Smooth muscle cell (in vitro differentiated cells): Measurements from ENCODE around the gene SLC2A5. TPM values are rescaled to one million over a fixed set of nuclear protein-coding genes. Genes with fewer than 3 reads are reported as not detected.
A peak's percentile ranks its signal among the peaks of the same experiment; 100 is the strongest.

ENCODE experiments used
- DNase-seq: peaks from one replicate; lab custom pipeline; 2025; ENCODE audit not compliant: unreplicated experiment; lab: John Stamatoyannopoulos, UW
- H2AFZ ChIP-seq: fragments of 200-600 bp; sonication (generic); 2 replicates; pipeline ENCODE4 v1.6.0; 2016; ENCODE audit warnings: antibody characterized with exemption, low read depth, mild to moderate bottlenecking
- H3F3A ChIP-seq: fragments of 200-600 bp; sonication (generic); 2 replicates; pipeline ENCODE4 v1.6.0; 2017; ENCODE audit warnings: antibody characterized with exemption, low read depth
- H3K27ac ChIP-seq: fragments of 200-600 bp; sonication (generic); 2 replicates; pipeline ENCODE4 v1.5.1; 2016; ENCODE audit warnings: low read depth, mild to moderate bottlenecking
- H3K27me3 ChIP-seq: fragments of 200-600 bp; sonication (generic); 2 replicates; pipeline ENCODE4 v1.6.1; 2016; ENCODE audit warnings: low read depth, mild to moderate bottlenecking
- H3K36me3 ChIP-seq: fragments of 200-600 bp; sonication (generic); 2 replicates; pipeline ENCODE4 v1.5.1; 2016; ENCODE audit warnings: low read depth
- H3K4me1 ChIP-seq: fragments of 200-600 bp; sonication (generic); 2 replicates; pipeline ENCODE4 v1.5.1; 2016; ENCODE audit warnings: low read depth
- H3K4me2 ChIP-seq: fragments of 200-600 bp; sonication (generic); 2 replicates; pipeline ENCODE4 v1.6.0; 2016; ENCODE audit warnings: mild to moderate bottlenecking
- H3K4me3 ChIP-seq: fragments of 200-600 bp; sonication (generic); 2 replicates; pipeline ENCODE4 v1.5.1; 2016; ENCODE audit warnings: mild to moderate bottlenecking
- H3K79me2 ChIP-seq: fragments of 200-600 bp; sonication (generic); 2 replicates; pipeline ENCODE4 v1.6.0; 2016; ENCODE audit warnings: low read depth, mild to moderate bottlenecking
- H3K9ac ChIP-seq: fragments of 200-600 bp; sonication (generic); 2 replicates; pipeline ENCODE4 v1.6.0; 2016; ENCODE audit warnings: low read depth
- H3K9me3 ChIP-seq: fragments of 200-600 bp; sonication (generic); replicated peaks from 2 replicates; pipeline ENCODE4 v1.5.1; 2016; ENCODE audit warnings: low read depth
- H4K20me1 ChIP-seq: fragments of 200-600 bp; sonication (generic); 2 replicates; pipeline ENCODE4 v1.6.0; 2016; ENCODE audit warnings: low read depth
- WGBS: methylation state at CpG from one replicate; pipeline ENCODE4 v1.1.7; 2016; ENCODE audit warnings: low lambda C conversion rate; 5-methylcytosine and 5-hydroxymethylcytosine counted together
- polyA plus RNA-seq: library from polyadenylated mRNA; unstranded; fragments of >200 nt; fragmentation: Nextera tagmentation; extraction: Ambion mirVana; gene quantifications from 2 replicates; pipeline ENCODE4 v1.2.1, GENCODE V29; 2016
- total RNA-seq: library from RNA; depleted of rRNA; stranded (reverse); fragments of >200 nt; gene quantifications from 2 replicates; pipeline ENCODE4 v1.2.3, GENCODE V29; 2014
- TF ChIP-seq, protein P1 (sequence below): fragments of 200-600 bp; sonication (generic); IDR thresholded peaks from 2 replicates; pipeline ENCODE4 v1.5.1; 2017; ENCODE audit warnings: borderline replicate concordance, mild to moderate bottlenecking, antibody characterized with exemption; ENCODE audit not compliant: insufficient read depth, poor library complexity, severe bottlenecking

The SLC2A5 gene
- total and polyA plus RNA-seq, 2 experiments from 2014 or later = 0.04 TPM; not detected in 1

- no peaks in the 10 kb centered on the region for H3K79me2 ChIP-seq
- H3K27me3 ChIP-seq = no peaks in the 10 kb centered on the region
- H3K4me3 ChIP-seq = no peak overlapping the region
- peak overlapping the region; percentile 55 for H3K4me2 ChIP-seq
- H3K36me3 ChIP-seq = no peaks in the 10 kb centered on the region
- TF ChIP-seq, protein P1, sequence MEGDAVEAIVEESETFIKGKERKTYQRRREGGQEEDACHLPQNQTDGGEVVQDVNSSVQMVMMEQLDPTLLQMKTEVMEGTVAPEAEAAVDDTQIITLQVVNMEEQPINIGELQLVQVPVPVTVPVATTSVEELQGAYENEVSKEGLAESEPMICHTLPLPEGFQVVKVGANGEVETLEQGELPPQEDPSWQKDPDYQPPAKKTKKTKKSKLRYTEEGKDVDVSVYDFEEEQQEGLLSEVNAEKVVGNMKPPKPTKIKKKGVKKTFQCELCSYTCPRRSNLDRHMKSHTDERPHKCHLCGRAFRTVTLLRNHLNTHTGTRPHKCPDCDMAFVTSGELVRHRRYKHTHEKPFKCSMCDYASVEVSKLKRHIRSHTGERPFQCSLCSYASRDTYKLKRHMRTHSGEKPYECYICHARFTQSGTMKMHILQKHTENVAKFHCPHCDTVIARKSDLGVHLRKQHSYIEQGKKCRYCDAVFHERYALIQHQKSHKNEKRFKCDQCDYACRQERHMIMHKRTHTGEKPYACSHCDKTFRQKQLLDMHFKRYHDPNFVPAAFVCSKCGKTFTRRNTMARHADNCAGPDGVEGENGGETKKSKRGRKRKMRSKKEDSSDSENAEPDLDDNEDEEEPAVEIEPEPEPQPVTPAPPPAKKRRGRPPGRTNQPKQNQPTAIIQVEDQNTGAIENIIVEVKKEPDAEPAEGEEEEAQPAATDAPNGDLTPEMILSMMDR = no peak
- no peaks in the 10 kb centered on the region for H3K9me3 ChIP-seq
- peaks cover 5% of the 10 kb centered on the region for H3K4me1 ChIP-seq
- H3F3A ChIP-seq = peaks cover 10% of the 10 kb centered on the region
- DNase-seq = no peak
- no peaks in the 10 kb centered on the region for H4K20me1 ChIP-seq
- H3K27ac ChIP-seq = peak overlapping the region; percentile 8
- H3K9ac ChIP-seq = no peak overlapping the region
- 57% methylated on average over 7 of the region's 7 CpGs for whole genome bisulfite sequencing
- H2AFZ ChIP-seq = no peak overlapping the region
Measured at GRCh38 chr1:9085306-9085940, 16.0 kb upstream of the SLC2A5 start.

DNA sequence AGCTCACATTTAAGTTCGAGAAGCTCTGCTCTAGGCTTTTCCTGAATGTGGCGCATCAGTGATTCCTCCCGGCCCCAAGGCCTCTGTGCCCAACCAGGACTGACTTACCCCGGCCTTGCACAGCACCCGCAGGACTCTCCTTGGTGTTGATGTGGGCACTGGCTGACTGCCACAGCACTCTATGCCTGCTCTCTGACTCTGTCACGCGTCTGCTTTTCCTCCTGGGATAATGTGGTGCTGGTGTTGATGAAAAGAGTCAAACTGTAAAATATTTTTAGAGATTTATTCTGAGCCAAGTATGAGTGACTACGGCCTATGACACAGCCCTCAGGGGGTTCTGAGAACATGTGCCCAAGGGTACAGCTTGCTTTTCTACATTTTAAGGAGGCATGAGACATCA lies 15.5 kb upstream of the SLC2A5 start:
- H3F3A ChIP-seq = peaks cover 10% of the 10 kb centered on the region
- H3K79me2 ChIP-seq = no peaks in the 10 kb centered on the region
- H3K36me3 ChIP-seq = no peaks in the 10 kb centered on the region
- H3K9me3 ChIP-seq = no peaks in the 10 kb centered on the region
- peak overlapping the region; percentile 8 for H3K27ac ChIP-seq
- no peak overlapping the region for H3K4me3 ChIP-seq
- TF ChIP-seq, protein P1 = no peak
- peaks cover 5% of the 10 kb centered on the region for H3K4me1 ChIP-seq
- H3K27me3 ChIP-seq = no peaks in the 10 kb centered on the region
- no peak overlapping the region for H2AFZ ChIP-seq
- no peak overlapping the region for H3K9ac ChIP-seq
- no peaks in the 10 kb centered on the region for H4K20me1 ChIP-seq
- no peak for DNase-seq
- WGBS = 39% methylated on average over 8 of the region's 8 CpGs
- peak overlapping the region; percentile 55 for H3K4me2 ChIP-seq

GRCh38 chr1:9081473-9081872 lies 12.0 kb upstream of the SLC2A5 start:
- Histone ChIP-seq H3K36me3 (no peaks in the 10 kb centered on the region), H3K79me2 (no peaks in the 10 kb centered on the region), H3K9ac (no peak overlapping the region), H3K27me3 (no peaks in the 10 kb centered on the region), H3F3A (peaks cover 10% of the 10 kb centered on the region), H3K4me3 (no peak overlapping the region), H3K9me3 (no peaks in the 10 kb centered on the region), H4K20me1 (no peaks in the 10 kb centered on the region), H3K27ac (no peak overlapping the region), H2AFZ (no peak overlapping the region), H3K4me2 (no peak overlapping the region), H3K4me1 (peaks cover 5% of the 10 kb centered on the region)
- TF ChIP-seq, protein P1 = no peak
- no peak for DNase-seq
- 90% methylated on average over 3 of the region's 3 CpGs for WGBS

DNA sequence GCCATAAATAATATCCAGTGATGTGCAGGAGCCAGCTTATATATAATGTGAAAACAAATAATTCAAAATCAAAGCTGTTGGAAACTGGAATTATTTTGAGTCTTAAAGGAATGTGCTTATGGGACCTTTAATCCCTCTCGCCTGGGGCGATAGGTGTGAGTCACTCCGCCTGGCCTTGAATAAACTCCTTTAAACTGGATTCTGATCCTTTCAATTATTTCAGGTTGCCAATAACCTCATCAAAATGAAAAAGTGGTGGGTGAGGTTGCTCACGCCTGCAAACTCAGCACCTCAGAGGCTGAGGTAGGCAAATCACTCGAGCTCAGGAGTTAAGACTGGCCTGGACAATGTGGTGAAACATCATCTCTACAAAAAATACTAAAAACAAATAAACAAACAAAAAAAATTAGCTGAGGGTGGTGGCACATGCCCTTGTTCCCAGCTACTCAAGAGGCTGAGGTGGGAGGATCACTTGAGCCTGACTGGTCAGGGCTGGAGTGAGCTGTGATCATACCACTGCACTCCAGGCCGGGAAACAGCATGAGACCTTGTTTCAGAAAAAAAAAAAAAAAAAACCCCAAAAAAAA lies 11.4 kb upstream of the SLC2A5 start:
- Histone ChIP-seq H3K4me3 (no peak overlapping the region), H3K4me2 (no peak overlapping the region), H3K27me3 (no peaks in the 10 kb centered on the region), H4K20me1 (no peaks in the 10 kb centered on the region), H3K36me3 (no peaks in the 10 kb centered on the region), H3K9me3 (no peaks in the 10 kb centered on the region), H3K9ac (no peak overlapping the region), H3F3A (peaks cover 7% of the 10 kb centered on the region), H3K4me1 (peaks cover 5% of the 10 kb centered on the region), H3K79me2 (no peaks in the 10 kb centered on the region), H2AFZ (no peak overlapping the region), H3K27ac (no peak overlapping the region)
- TF ChIP-seq, protein P1 = no peak
- no peak for DNase-seq
- 69% methylated on average over 6 of the region's 6 CpGs for WGBS
